Stomach smooth muscle (tissue), 2 donors: ENCODE measurements around the gene GUCY1A2.
"Not testable (repeated sequence)": the region's sequence is repeated elsewhere in the genome, so short reads cannot be mapped to it uniquely, and the experiment has no call there.

Source experiments
- H3K27ac ChIP-seq: one replicate; pipeline ENCODE4 v1.7.0; 2013; ENCODE audit warnings: mild to moderate bottlenecking, low read length, inconsistent platforms
- H3K27me3 ChIP-seq, 2 donors: one replicate each; pipeline ENCODE4 v1.7.0; 2013; ENCODE audit warnings: low read length in 2 of 2; ENCODE audit not compliant: insufficient read depth in 2 of 2, control insufficient read depth in 1 of 2
- H3K36me3 ChIP-seq, 2 donors: one replicate each; pipeline ENCODE4 v1.7.0; 2013; ENCODE audit warnings: low read length in 2 of 2; ENCODE audit not compliant: control insufficient read depth in 2 of 2, insufficient read depth in 2 of 2
- H3K4me1 ChIP-seq: one replicate; pipeline ENCODE4 v1.7.0; 2013; ENCODE audit warnings: low read length; ENCODE audit not compliant: control insufficient read depth, insufficient read depth
- H3K4me3 ChIP-seq, 2 donors: one replicate each; pipeline ENCODE4 v1.7.0; 2013; ENCODE audit warnings: low read length in 2 of 2
- H3K9ac ChIP-seq, 2 donors: one replicate each; pipeline ENCODE4 v1.7.0; 2013; ENCODE audit warnings: low read length in 2 of 2, mild to moderate bottlenecking in 1 of 2
- H3K9me3 ChIP-seq, 2 donors: one replicate each; pipeline ENCODE4 v1.7.0; 2013; ENCODE audit warnings: low read length in 2 of 2; ENCODE audit not compliant: control insufficient read depth in 2 of 2
- donor health status: healthy.
- donor health status: Pancreatic carcinoma.

GUCY1A2 gene

DNA sequence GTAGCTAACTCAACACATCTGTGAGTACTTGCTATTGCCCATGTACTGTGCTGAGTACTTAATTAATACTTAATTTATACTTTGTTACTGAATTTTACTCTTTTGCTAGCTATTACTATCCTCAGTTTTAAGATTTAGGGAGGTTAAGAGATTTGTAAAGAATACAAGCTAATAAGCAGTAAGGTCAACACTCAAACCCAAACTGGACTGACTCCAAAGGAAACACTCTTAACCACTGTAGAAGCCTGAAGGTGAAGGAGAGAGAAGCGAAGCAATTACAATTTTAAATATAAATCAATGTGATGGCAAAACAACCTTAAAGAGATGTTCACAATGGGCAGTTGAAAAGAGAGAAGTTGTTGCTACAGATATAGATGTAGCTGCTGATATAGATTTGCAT lies 204.5 kb downstream of the GUCY1A2 start:
- Histone ChIP-seq H3K36me3 (no peaks in the 10 kb centered on the region), H3K9ac (no peak overlapping the region), H3K27ac (no peak overlapping the region), H3K4me3 (no peak overlapping the region), H3K4me1 (no peaks in the 10 kb centered on the region), H3K27me3 (no peaks in the 10 kb centered on the region), H3K9me3 (no peaks in the 10 kb centered on the region)

DNA sequence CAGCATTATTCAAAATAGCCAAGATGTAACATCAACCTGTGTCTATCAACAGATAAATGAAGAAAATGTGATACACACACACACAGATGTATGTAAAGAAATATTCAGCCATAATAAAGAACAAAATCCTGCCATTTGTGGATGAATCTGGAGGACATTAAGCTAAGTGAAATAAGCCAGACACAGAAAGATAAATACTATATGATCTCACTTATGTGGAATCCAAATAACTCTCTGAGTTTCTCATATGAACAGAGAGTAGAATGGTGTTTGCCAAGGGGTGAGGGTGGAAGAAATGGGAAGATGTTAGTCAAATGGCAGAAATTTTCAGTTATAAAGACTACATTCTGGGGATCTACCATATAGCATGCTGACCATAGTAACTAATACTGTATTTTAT lies 224.2 kb downstream of the GUCY1A2 start:
- H3K9me3 ChIP-seq = no peaks in the 10 kb centered on the region
- no peaks in the 10 kb centered on the region for H3K4me1 ChIP-seq
- no peaks in the 10 kb centered on the region for H3K27me3 ChIP-seq
- no peaks in the 10 kb centered on the region for H3K36me3 ChIP-seq
- H3K27ac ChIP-seq = no peak overlapping the region
- no peak overlapping the region for H3K9ac ChIP-seq
- no peak overlapping the region for H3K4me3 ChIP-seq

DNA sequence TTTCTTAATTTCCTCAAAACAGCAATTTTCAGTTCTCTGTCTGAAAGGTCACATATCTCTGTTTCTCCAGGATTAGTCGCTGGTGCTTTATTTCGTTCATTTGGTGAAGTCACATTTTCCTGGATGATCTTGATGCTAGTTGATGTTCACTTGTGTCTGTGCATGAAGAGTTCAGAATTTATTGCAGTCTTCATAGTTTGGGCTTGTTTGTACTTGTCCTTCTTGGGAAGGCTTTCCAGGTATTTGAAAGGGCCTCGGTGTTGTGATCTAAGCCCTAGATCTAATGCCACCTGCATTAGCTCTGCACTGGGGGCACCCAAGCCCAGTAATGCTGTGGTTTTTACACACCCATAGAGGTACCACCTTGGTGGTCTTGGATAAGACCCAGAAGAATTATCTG lies 228.9 kb downstream of the GUCY1A2 start:
- Histone ChIP-seq H3K36me3 (no peaks in the 10 kb centered on the region), H3K9ac (no peak overlapping the region), H3K27me3 (no peaks in the 10 kb centered on the region), H3K9me3 (no peaks in the 10 kb centered on the region), H3K4me3 (no peak overlapping the region), H3K27ac (no peak overlapping the region), H3K4me1 (no peaks in the 10 kb centered on the region)

DNA sequence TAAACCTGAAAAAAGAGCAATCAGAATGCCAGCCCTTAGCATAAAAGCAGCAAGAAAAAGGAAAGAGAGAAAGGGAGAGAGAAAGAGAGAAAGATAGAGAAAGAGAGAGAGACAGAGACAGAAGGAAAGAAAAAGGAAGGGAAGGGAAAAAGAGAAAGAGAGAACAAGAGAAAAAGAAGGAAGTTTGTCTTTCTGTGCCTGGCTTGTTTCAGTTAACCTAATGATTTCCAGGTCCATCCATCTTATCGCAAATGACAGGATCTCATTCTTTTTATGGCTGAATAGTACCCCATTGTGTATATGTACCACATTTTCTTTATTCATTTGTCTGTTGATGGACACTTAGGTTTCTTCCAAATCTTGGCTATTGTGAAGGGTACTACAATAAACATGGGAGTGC lies 230.8 kb downstream of the GUCY1A2 start:
- no peaks in the 10 kb centered on the region for H3K9me3 ChIP-seq
- H3K4me1 ChIP-seq = no peaks in the 10 kb centered on the region
- H3K27ac ChIP-seq = no peak overlapping the region
- no peaks in the 10 kb centered on the region for H3K36me3 ChIP-seq
- H3K27me3 ChIP-seq = no peaks in the 10 kb centered on the region
- no peak overlapping the region for H3K9ac ChIP-seq
- no peak overlapping the region for H3K4me3 ChIP-seq

DNA sequence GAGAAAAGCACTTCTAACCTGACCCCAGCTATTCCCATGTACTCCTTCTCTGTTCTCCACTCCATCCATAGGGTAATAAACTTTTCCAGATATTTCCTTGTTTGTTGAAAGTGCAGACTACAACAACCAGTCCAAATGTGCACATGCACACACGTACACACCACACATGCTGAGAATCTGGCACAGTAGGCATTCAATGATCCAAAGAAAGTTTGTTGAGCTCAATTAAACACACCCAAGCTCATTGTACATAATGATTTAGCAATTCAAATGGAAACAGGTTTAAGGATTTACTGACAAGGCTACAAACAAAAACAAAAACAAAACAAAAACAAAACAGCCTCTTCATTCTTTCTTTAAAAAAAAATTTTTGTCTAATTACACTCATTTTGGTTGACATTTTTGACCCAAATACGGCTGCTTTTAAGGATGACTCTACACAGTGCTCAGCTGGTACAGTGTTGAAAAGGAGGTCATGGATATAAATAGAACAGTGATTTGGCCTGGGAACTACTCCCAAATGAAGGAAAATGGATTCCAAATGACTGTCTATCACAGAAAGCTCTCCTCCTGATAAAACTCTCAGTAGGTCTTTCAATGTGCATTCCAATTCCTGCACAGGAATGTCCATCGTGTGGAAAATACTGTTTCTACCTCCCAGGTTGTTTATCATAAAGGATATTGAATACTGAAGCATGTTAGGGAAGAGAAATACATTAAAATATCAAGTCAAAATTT lies 232.2 kb downstream of the GUCY1A2 start:
- no peak overlapping the region for H3K27ac ChIP-seq
- no peak overlapping the region for H3K4me3 ChIP-seq
- no peaks in the 10 kb centered on the region for H3K4me1 ChIP-seq
- H3K27me3 ChIP-seq = no peaks in the 10 kb centered on the region
- no peaks in the 10 kb centered on the region for H3K9me3 ChIP-seq
- H3K9ac ChIP-seq = no peak overlapping the region
- no peaks in the 10 kb centered on the region for H3K36me3 ChIP-seq

DNA sequence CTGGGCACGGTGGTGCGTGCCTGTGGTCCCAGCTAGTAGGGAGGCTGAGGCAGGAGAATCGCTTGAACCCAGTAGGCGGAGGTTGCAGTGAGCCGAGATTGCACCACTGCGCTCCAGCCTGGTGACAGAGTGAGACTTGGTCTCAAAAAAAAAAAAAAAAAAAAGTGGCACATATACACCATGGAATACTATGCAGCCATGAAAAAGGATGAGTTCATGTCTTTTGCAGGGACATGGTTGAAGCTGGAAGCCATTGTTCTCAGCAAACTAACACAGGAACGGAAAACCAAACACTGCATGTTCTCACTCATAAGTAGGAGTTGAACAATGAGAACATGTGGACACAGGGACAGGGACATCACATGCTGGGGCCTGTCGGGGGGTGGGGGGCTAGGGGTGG lies 241.0 kb downstream of the GUCY1A2 start:
- H3K27ac ChIP-seq, H3K9me3 ChIP-seq, H3K9ac ChIP-seq, H3K27me3 ChIP-seq, H3K4me3 ChIP-seq, H3K36me3 ChIP-seq, H3K4me1 ChIP-seq: not testable (repeated sequence)

- Histone ChIP-seq H3K27me3 (no peaks in the 10 kb centered on the region), H3K4me1 (no peaks in the 10 kb centered on the region), H3K9me3 (no peaks in the 10 kb centered on the region), H3K36me3 (no peaks in the 10 kb centered on the region), H3K27ac (no peak overlapping the region), H3K9ac (no peak overlapping the region), H3K4me3 (no peak overlapping the region)
Observed at GRCh38 chr11:106770489-106771085, 247.7 kb downstream of the GUCY1A2 start.

GRCh38 chr11:106765469-106766258 lies 252.6 kb downstream of the GUCY1A2 start:
- Histone ChIP-seq H3K4me3 (no peak overlapping the region), H3K27me3 (no peaks in the 10 kb centered on the region), H3K27ac (no peak overlapping the region), H3K9ac (no peak overlapping the region), H3K9me3 (no peaks in the 10 kb centered on the region), H3K36me3 (no peaks in the 10 kb centered on the region), H3K4me1 (no peaks in the 10 kb centered on the region)

DNA sequence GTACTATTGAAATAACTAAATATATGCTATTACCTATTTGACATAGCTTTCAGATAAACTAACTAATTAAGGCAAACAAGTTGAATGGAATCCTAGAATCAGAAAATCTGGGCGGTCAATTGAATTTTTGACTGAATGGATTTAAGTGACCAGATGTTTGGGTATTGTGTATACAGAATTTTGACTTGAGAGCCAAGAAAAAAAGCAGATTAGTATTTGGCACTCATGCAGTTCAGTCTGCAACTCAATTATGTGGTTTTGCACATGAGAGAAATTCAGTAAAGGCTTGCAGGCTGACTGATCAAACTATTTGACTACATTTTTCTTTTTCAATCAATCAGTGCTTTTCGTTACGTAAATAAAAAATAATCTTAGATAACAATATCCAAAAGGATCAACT lies 254.8 kb downstream of the GUCY1A2 start:
- Histone ChIP-seq H3K27me3 (no peaks in the 10 kb centered on the region), H3K27ac (no peak overlapping the region), H3K9ac (no peak overlapping the region), H3K4me3 (no peak overlapping the region), H3K9me3 (no peaks in the 10 kb centered on the region), H3K4me1 (no peaks in the 10 kb centered on the region), H3K36me3 (no peaks in the 10 kb centered on the region)

GRCh38 chr11:106761745-106762144 lies 256.5 kb downstream of the GUCY1A2 start:
- H3K9ac ChIP-seq = no peak overlapping the region
- H3K4me3 ChIP-seq = no peak overlapping the region
- no peaks in the 10 kb centered on the region for H3K36me3 ChIP-seq
- no peaks in the 10 kb centered on the region for H3K27me3 ChIP-seq
- no peak overlapping the region for H3K27ac ChIP-seq
- H3K9me3 ChIP-seq = no peaks in the 10 kb centered on the region
- H3K4me1 ChIP-seq = no peaks in the 10 kb centered on the region

DNA sequence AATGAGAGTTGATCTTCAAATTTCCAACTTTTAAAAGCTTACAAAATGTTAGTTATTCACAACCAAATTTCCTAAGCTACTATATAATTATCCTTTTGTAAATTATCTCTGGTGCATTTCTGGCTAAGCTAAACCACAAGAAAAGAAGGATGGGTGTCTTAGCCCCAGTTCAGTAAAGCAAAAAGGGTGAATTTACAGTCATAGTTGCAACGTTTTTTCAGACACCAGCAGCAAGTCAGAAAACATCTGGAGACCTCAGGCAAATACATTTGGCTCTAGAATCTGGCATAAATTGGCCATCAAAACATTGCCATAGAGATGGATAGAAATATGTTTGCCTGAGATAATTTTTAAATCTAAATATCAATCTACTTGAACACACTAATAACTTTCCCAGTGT lies 257.0 kb downstream of the GUCY1A2 start:
- no peak overlapping the region for H3K4me3 ChIP-seq
- no peaks in the 10 kb centered on the region for H3K36me3 ChIP-seq
- no peak overlapping the region for H3K27ac ChIP-seq
- no peak overlapping the region for H3K9ac ChIP-seq
- H3K27me3 ChIP-seq = no peaks in the 10 kb centered on the region
- no peaks in the 10 kb centered on the region for H3K4me1 ChIP-seq
- no peaks in the 10 kb centered on the region for H3K9me3 ChIP-seq
